ENCODE measurements around the gene BCL11B. TPM values are rescaled to one million over a fixed set of nuclear protein-coding genes. Genes with fewer than 3 reads are reported as not detected.

The BCL11B gene
- total and polyA plus RNA-seq, 4 donors, result 0.20 to 2.3 (median 0.66) TPM

- ATAC-seq (ENCODE audit: insufficient read depth, low FRiP score) (no peak), DNase-seq (no peak)
- no peaks in the 10 kb centered on the region for H3K9me3 ChIP-seq (ENCODE audit: control insufficient read depth in 4 of 4, insufficient read depth in 3 of 4, low read length in 3 of 4)
- no peak overlapping the region for H3K9ac ChIP-seq (ENCODE audit: insufficient read depth in 1 of 2, low read length in 2 of 2)
- 91 to 92% methylated on average over 16 of the region's 16 CpGs for WGBS, 2 donors
- peaks cover 0 to 2% (median 0%) of the 10 kb centered on the region in 5 donors for H3K4me1 ChIP-seq (ENCODE audit: control insufficient read depth in 5 of 5, insufficient read depth in 5 of 5, low read length in 5 of 5)
- no peaks in the 10 kb centered on the region for H3K36me3 ChIP-seq (ENCODE audit: control insufficient read depth in 4 of 4, insufficient read depth in 4 of 4, low read length in 4 of 4)
- TF ChIP-seq CTCF (IDR thresholded peaks at IDR 0.05; ENCODE audit: control extremely low read depth, extremely low read depth), result no peak
- H3K27ac ChIP-seq (ENCODE audit: low read depth in 1 of 2, low read length in 1 of 2), result no peak overlapping the region
- no peak overlapping the region for H3K4me3 ChIP-seq
- H3K27me3 ChIP-seq (ENCODE audit: control insufficient read depth in 3 of 3, insufficient read depth in 3 of 3, low read length in 2 of 3), result no peaks in the 10 kb centered on the region
These were observed 132.8 kb downstream of the BCL11B start for GRCh38 chr14:99138999-99139865.

DNA sequence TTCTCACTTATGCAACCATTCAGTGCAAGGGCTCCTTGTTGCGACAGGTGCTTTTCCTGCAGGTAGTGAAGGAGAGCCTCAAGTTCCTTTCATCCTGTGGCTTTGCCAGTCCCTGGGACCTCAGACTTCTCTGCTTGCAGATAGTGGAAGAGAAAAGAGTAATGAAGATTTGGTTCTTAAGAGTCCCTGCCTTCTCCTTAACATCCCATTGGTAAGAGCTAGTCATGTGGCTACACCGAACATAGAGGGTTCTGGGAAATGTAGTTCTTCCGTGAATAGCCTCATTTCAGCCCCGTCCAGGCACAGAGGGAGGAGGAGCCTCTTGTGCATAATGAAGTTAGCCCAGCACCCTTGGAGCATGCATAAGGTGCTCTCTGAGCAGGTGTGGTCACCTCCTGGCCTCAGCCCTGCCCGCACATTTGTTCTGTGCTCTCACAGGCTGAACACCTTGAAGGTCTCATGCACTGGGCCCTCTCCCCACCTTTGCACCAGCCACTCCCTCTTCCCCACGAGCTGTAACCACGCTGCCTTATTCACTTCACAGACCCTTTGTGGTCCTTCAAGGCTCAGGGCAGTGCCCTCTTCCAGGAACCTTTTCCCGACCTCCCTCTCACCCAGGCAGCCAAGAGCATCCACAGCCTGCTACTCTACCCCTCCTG, 134.0 kb downstream of the BCL11B start:
- H3K27ac ChIP-seq (ENCODE audit: low read depth in 1 of 2, low read length in 1 of 2), result no peak overlapping the region
- ATAC-seq (ENCODE audit: insufficient read depth, low FRiP score) (no peak), DNase-seq (no peak)
- peaks cover 0 to 14% (median 4%) of the 10 kb centered on the region in 5 donors for H3K4me1 ChIP-seq (ENCODE audit: control insufficient read depth in 5 of 5, insufficient read depth in 5 of 5, low read length in 5 of 5)
- TF ChIP-seq CTCF (IDR thresholded peaks at IDR 0.05; ENCODE audit: control extremely low read depth, extremely low read depth), result no peak
- H3K36me3 ChIP-seq (ENCODE audit: control insufficient read depth in 4 of 4, insufficient read depth in 4 of 4, low read length in 4 of 4), result no peaks in the 10 kb centered on the region
- WGBS, 2 donors, result 66 to 69% methylated on average over 8 of the region's 8 CpGs
- no peak overlapping the region for H3K4me3 ChIP-seq
- H3K9ac ChIP-seq (ENCODE audit: insufficient read depth in 1 of 2, low read length in 2 of 2), result no peak overlapping the region
- H3K9me3 ChIP-seq (ENCODE audit: control insufficient read depth in 4 of 4, insufficient read depth in 3 of 4, low read length in 3 of 4), result no peaks in the 10 kb centered on the region
- no peaks in the 10 kb centered on the region for H3K27me3 ChIP-seq (ENCODE audit: control insufficient read depth in 3 of 3, insufficient read depth in 3 of 3, low read length in 2 of 3)

DNA sequence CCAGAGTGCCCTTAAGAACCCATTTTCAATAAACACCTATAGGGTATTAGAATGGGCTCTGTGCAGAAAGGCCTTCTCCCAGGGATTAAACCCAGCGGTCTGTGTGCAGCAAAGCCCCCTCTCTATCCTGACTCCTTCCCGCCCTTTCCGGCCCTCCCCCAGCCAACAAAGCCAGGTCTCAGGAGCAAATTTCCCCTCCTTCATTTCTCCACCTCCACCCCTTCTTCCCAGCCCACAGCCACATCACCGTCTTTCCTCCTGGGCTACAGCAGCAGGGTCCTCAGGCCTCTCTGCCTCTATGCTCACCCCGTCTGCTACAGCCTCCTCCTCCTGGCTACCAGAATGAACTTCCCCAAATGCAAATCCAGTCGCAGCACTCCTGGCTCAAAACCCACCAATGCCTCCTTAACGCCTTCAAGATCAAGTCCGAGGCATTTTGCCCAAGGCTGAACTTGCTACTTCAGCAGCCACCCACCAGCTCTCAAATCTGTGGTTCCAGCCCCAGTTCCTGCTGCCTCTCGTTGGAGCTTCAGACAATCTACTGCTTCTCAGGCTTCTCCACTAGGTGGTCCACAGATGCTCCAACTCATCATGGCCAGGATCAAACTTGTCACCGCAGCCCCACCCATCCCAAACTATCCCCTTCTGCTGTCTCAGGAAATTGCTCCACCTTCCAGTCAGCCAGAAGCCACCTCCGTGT, 134.8 kb downstream of the BCL11B start:
- DNase-seq, result no peak
- Histone ChIP-seq H3K27me3 (ENCODE audit: control insufficient read depth in 3 of 3, insufficient read depth in 3 of 3, low read length in 2 of 3) (no peaks in the 10 kb centered on the region), H3K9ac (ENCODE audit: insufficient read depth in 1 of 2, low read length in 2 of 2) (no peak overlapping the region), H3K4me3 (no peak overlapping the region), H3K27ac (ENCODE audit: low read depth in 1 of 2, low read length in 1 of 2) (no peak overlapping the region), H3K36me3 (ENCODE audit: control insufficient read depth in 4 of 4, insufficient read depth in 4 of 4, low read length in 4 of 4) (no peaks in the 10 kb centered on the region), H3K4me1 (ENCODE audit: control insufficient read depth in 5 of 5, insufficient read depth in 5 of 5, low read length in 5 of 5) (peaks cover 0 to 19% (median 7%) of the 10 kb centered on the region in 5 donors), H3K9me3 (ENCODE audit: control insufficient read depth in 4 of 4, insufficient read depth in 3 of 4, low read length in 3 of 4) (no peaks in the 10 kb centered on the region)
- 64 to 71% methylated on average over 11 of the region's 11 CpGs for WGBS, 2 donors
- no peak for ATAC-seq (ENCODE audit: insufficient read depth, low FRiP score)
- TF ChIP-seq CTCF (IDR thresholded peaks at IDR 0.05; ENCODE audit: control extremely low read depth, extremely low read depth), result no peak

All from lung (tissue), 12 donors.